Measurements from ENCODE around the gene EWSR1. TPM values are rescaled to one million over a fixed set of nuclear protein-coding genes. Genes with fewer than 3 reads are reported as not detected.

The EWSR1 gene
- total RNA-seq, 1 experiment from 2014 or later: 462 TPM

- WGBS (ENCODE audit: extremely low coverage, insufficient read length, low lambda C conversion rate): no CpG with 5 or more reads among the region's 5 CpGs
Observed at GRCh38 chr22:29251265-29251664, 16.8 kb upstream of the EWSR1 start.

More at GRCh38 chr22:29251265-29251664, 16.8 kb upstream of the EWSR1 start:
- H3K4me2 ChIP-seq (ENCODE audit: insufficient read depth, insufficient read length, low read length): no peak overlapping the region
- no peaks in the 10 kb centered on the region for H3K79me2 ChIP-seq (ENCODE audit: insufficient read depth, low read length)
- no peak overlapping the region for H2AFZ ChIP-seq (ENCODE audit: low read length)
- no peak overlapping the region for H4K8ac ChIP-seq (replicated peaks; ENCODE audit: insufficient read length, low read depth, low read length)
- no peak for DNase-seq
- no peak overlapping the region for H2AK5ac ChIP-seq (ENCODE audit: insufficient read length, low read length)
- H2BK120ac ChIP-seq (ENCODE audit: low read depth, low read length, poor library complexity, severe bottlenecking): no peak overlapping the region
- no peaks in the 10 kb centered on the region for H4K20me1 ChIP-seq (ENCODE audit: control insufficient read depth, insufficient read depth, insufficient read length)
- H3K36me3 Mint-ChIP-seq (ENCODE audit: insufficient read depth in 1 of 3, low read depth in 3 of 3): no peaks in the 10 kb centered on the region
- no peak overlapping the region for H2BK20ac ChIP-seq (ENCODE audit: low read depth, low read length, poor library complexity, severe bottlenecking)
- no peaks in the 10 kb centered on the region for H3K79me1 ChIP-seq (ENCODE audit: insufficient read depth, low read depth, low read length, poor library complexity, severe bottlenecking)
- H4K91ac ChIP-seq (ENCODE audit: insufficient read length, low read depth, low read length): no peak overlapping the region
- no peak overlapping the region for H3K27ac Mint-ChIP-seq
- H2BK15ac ChIP-seq (ENCODE audit: low read depth, low read length): no peak overlapping the region
- H2BK5ac ChIP-seq (ENCODE audit: insufficient read length, low read length): no peak overlapping the region
- no peak overlapping the region for H4K5ac ChIP-seq (ENCODE audit: insufficient read length, low read depth, low read length)
- no peak overlapping the region for H3K14ac ChIP-seq (ENCODE audit: insufficient read depth, low read length)
- H3K27me3 ChIP-seq (ENCODE audit: insufficient read depth, low read length): no peaks in the 10 kb centered on the region
- no peak overlapping the region for H3K4ac ChIP-seq (ENCODE audit: low read depth, low read length)
- H3K9me3 Mint-ChIP-seq: no peaks in the 10 kb centered on the region
- TF ChIP-seq, protein P1, sequence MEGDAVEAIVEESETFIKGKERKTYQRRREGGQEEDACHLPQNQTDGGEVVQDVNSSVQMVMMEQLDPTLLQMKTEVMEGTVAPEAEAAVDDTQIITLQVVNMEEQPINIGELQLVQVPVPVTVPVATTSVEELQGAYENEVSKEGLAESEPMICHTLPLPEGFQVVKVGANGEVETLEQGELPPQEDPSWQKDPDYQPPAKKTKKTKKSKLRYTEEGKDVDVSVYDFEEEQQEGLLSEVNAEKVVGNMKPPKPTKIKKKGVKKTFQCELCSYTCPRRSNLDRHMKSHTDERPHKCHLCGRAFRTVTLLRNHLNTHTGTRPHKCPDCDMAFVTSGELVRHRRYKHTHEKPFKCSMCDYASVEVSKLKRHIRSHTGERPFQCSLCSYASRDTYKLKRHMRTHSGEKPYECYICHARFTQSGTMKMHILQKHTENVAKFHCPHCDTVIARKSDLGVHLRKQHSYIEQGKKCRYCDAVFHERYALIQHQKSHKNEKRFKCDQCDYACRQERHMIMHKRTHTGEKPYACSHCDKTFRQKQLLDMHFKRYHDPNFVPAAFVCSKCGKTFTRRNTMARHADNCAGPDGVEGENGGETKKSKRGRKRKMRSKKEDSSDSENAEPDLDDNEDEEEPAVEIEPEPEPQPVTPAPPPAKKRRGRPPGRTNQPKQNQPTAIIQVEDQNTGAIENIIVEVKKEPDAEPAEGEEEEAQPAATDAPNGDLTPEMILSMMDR (conservative IDR thresholded peaks at IDR 0.05): no peak
- H3K9me3 ChIP-seq (ENCODE audit: control insufficient read depth, low read depth, low read length): no peaks in the 10 kb centered on the region
- no peaks in the 10 kb centered on the region for H3K23me2 ChIP-seq (ENCODE audit: insufficient read length, low read depth, low read length, poor library complexity, severe bottlenecking)
- no peak overlapping the region for H3K23ac ChIP-seq (ENCODE audit: insufficient read length, low read depth, low read length)
- H3K27ac ChIP-seq (ENCODE audit: insufficient read length, low read depth, low read length): no peak overlapping the region
- H3K18ac ChIP-seq (ENCODE audit: insufficient read length, low read depth, low read length): no peak overlapping the region
- H3K4me1 ChIP-seq (ENCODE audit: insufficient read depth, low read length): no peaks in the 10 kb centered on the region
- no peak overlapping the region for H2BK12ac ChIP-seq (ENCODE audit: insufficient read length, low read depth, low read length)
- peaks cover 7% of the 10 kb centered on the region for H3K27me3 Mint-ChIP-seq (ENCODE audit: low read depth)
- H3K4me1 Mint-ChIP-seq: peaks cover 0 to 7% of the 10 kb centered on the region in 2 experiments; a peak in 2 of 4 replicates
- no peak overlapping the region for H3T11ph ChIP-seq (ENCODE audit: low read length)
- no peak overlapping the region for H3K4me3 Mint-ChIP-seq
- no peak overlapping the region for H3K56ac ChIP-seq (ENCODE audit: insufficient read length, low read depth, low read length)
- no peak overlapping the region for H3K9ac ChIP-seq (ENCODE audit: extremely low read depth, insufficient read length, low read length)
